Right hindlimb (tissue), 1 donor: Measurements from ENCODE around the gene GUF1.
A peak's percentile ranks its signal among the peaks of the same experiment; 100 is the strongest.
"Not testable (repeated sequence)": the region's sequence is repeated elsewhere in the genome, so short reads cannot be mapped to it uniquely, and the experiment has no call there.

Experiments used
- DNase-seq: peaks from one replicate; pipeline ENCODE4 v3.0.0-alpha.2; 2018

GUF1 gene

DNA sequence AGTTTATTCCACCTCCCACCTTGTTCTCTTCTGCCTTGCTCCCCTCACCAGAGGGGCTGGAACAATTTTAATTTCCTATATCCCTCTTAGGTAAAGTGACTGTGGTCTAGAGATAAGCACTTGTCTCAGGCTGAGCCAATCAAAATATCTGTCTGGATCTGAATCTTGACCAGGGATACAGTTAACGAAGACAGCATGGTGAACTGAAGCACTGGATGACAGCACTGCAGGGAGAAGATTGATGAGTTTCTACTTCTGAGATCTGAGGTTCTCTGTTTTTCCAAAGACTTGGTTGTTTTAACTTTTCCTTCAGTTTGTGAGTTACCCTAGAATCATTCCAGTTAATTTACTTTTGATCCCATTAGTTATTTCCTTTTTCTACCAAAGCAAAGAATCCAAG lies 34.9 kb downstream of the GUF1 start:
- no peak for DNase-seq

GRCh38 chr4:44716597-44716996 lies 38.4 kb downstream of the GUF1 start:
- no peak for DNase-seq

GRCh38 chr4:44720371-44720770 lies 42.2 kb downstream of the GUF1 start:
- no peak for DNase-seq

- DNase-seq = no peak
Observed at GRCh38 chr4:44722001-44722400, 43.8 kb downstream of the GUF1 start.

- no peak for DNase-seq
Observed at GRCh38 chr4:44725166-44725565, 46.9 kb downstream of the GUF1 start.

GRCh38 chr4:44725726-44726037 lies 47.5 kb downstream of the GUF1 start:
- DNase-seq = no peak

DNA sequence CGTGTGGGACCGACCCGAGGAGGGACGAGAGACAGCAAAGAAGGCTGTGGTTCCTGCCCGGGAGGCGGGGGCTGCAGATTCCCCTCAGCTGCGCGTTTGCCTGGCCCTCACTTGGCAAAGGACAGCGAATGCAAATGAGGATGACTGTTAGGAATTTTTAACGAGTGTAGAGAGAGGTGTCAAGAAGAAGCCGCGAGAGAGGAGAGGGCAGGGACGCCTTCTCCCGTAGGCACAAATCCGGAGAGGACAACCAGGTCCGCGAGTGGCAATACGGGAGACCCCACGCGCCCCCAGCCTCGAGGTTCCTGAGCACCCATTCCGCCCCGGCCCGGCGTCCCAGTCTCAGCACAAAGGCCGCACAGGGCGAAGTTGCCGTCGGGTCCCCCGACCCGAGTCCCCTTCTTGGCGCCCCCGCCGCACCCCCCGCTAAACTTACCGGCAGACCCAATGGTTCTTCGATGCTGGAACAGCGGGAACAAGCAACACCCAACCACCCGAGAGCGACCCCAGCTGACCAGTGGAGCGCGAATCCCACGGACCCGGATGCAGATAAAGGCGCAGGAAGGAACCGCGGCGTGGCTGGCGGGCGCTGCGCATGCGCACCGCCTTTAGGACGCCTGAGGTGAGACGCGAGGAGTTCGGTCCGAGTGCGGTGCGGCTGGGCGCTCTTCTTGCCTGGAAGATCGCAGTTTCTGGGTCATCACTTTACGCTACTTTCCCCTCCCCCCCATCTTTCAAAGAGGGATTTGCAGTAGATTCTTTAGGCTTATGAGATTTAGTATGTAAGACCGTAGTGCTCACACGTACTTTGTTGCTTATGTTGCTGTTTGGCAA lies 48.0 kb downstream of the GUF1 start, which contains the start of gene GNPDA2:
Gene GNPDA2, minus strand, starts transcription at position 519 of the 834 bp plus-strand sequence. CDS start 4,349 bp downstream, outside the sequence.
- DNase-seq = peak; percentile 95

GRCh38 chr4:44727471-44727870 lies 49.3 kb downstream of the GUF1 start:
- no peak for DNase-seq

GRCh38 chr4:44728694-44729093 lies 50.5 kb downstream of the GUF1 start:
- not testable (repeated sequence) for DNase-seq

DNA sequence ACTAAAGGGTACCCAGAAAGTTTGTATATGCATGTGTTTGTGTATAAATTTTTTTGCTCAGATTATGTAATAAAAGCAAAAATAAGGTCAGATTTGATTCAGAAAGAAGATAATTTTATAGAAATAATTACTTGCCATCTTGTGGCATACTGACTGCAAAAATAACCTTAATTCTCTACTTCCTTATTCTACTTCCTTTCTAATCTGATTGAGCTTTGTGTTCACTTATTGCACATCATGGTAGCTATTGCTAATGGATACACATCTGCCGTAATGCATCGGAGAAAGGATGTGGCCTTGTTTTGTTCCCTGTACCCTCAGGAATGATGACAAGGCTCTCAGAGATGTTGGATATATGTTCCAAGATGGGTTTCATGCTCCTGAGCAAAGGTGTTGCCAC lies 58.7 kb downstream of the GUF1 start:
- DNase-seq = no peak

- no peak for DNase-seq
Observed at GRCh38 chr4:44738615-44739014, 60.4 kb downstream of the GUF1 start.

GRCh38 chr4:44740201-44740600 lies 62.0 kb downstream of the GUF1 start:
- no peak for DNase-seq
